Bronchial smooth muscle cell (primary cell): ENCODE measurements around the gene ITIH3. TPM values are rescaled to one million over a fixed set of nuclear protein-coding genes. Genes with fewer than 3 reads are reported as not detected.

Experiments used
- total RNA-seq: library from RNA; depleted of rRNA; stranded (reverse); fragments of >200 nt; gene quantifications from 2 replicates; pipeline ENCODE4 v1.2.1, GENCODE V29; 2014

The ITIH3 gene, protein sequence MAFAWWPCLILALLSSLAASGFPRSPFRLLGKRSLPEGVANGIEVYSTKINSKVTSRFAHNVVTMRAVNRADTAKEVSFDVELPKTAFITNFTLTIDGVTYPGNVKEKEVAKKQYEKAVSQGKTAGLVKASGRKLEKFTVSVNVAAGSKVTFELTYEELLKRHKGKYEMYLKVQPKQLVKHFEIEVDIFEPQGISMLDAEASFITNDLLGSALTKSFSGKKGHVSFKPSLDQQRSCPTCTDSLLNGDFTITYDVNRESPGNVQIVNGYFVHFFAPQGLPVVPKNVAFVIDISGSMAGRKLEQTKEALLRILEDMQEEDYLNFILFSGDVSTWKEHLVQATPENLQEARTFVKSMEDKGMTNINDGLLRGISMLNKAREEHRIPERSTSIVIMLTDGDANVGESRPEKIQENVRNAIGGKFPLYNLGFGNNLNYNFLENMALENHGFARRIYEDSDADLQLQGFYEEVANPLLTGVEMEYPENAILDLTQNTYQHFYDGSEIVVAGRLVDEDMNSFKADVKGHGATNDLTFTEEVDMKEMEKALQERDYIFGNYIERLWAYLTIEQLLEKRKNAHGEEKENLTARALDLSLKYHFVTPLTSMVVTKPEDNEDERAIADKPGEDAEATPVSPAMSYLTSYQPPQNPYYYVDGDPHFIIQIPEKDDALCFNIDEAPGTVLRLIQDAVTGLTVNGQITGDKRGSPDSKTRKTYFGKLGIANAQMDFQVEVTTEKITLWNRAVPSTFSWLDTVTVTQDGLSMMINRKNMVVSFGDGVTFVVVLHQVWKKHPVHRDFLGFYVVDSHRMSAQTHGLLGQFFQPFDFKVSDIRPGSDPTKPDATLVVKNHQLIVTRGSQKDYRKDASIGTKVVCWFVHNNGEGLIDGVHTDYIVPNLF
- total RNA-seq: not detected in 2 replicates

DNA sequence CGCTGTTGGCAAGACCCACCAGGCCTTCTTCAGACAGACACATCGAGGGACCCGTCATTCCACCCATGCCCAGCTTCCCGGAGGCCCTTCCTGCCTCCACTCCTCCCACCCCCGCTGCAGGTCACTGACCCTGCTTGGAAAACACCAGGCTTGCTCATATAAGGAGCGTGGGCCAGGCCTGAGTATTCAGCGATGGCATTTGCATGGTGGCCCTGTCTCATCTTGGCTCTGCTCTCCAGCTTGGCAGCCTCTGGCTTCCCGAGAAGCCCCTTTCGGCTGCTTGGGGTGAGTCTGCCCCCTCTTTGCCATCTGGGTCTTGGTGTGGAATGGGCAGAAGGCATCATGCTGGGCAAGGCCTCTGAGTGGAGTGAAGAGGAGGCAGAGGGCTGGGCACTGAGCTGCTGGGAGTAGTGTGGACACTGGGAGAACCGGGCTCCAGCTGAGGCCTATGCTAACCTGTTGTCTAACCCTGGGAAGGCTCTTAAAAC, at the start of gene ITIH3:
TSS of gene ITIH3 (plus strand) at position 185 of the 488 bp plus-strand sequence. CDS start at position 193, 8 bp downstream.

DNA sequence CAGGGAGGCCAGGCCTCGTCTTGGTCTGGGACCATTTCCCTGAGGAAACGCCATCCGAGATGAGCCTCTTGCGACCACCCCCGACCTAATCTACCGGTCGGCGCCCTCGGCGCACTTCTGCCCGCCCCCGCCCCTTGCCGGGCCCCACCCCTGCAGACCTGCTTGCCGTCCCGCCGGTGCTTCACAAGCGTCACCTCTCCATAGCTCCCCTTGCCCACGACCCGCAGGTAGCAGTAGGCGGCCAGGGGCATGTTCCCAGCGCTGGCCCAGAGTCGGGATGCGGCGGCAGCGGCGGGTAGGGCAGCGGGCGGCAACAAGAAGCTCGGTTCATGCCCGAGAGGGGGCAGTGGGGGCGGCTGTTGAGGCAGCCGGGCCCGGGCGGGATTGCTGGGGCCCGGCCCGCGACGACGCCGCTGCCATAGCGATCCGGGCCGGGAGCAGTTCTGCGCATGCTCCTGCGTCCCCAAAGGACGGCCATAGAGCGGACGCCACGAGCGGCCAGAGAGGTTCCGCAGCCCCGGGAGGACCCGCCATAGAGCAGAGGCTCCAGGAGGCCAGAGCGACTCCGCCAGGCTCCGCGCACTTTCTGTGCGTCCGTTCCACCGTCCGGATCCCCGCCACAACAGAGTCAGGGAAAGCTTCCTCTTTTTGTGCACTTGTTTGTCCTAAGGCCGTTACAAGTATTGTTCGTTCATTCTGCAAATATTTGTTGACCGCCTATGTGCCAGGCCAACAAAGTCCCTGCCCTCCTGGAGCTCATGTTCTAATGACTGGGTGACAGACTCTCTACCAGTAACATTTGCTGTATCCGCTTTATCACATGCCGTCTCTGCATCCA, 23.9 kb upstream of the ITIH3 start, which contains the start of gene NEK4:
TSS of gene NEK4 (minus strand) at position 445 of the 838 bp plus-strand sequence. CDS start at position 251, 194 bp downstream.

DNA sequence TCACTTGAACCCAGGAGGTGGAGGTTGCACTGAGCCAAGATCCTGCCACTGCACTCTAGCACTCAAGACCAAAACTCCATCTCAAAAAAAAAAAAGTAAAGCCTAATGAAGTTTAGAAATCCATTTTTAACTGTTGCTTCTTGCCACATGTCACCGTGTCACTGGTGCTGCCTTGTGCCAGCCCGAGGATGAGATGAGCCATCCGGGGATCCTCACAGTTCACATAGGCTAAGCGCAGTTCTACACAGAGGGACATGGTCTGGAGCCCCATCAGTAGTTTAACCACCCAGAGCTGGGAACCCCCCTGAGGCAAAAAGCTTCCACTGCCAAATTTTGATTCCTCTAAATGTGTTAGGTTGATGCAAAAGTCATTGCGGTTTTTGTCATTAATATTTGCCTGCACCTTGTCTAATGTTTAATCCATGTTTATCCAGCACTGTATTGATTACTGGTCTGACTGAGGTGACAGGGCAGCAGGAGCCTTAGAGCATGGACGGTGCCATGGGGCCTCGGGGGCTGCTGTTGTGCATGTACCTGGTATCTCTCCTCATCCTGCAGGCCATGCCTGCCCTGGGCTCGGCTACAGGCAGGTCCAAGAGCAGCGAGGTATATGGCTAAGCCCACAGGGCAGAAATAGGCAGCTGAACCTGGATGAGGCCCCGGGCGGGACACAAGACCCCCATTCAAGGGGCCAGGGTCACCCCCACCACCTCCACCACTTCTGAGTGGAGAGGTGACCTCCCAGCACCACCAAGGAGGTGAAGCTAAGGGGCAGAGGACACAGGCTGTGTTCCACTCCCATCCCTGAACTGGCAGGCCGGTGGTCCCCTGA, 17.3 kb upstream of the ITIH3 start, which contains the start of gene ITIH1:
TSS of gene ITIH1 (plus strand) at position 473 of the 832 bp plus-strand sequence. CDS start at position 490, 17 bp downstream.

DNA sequence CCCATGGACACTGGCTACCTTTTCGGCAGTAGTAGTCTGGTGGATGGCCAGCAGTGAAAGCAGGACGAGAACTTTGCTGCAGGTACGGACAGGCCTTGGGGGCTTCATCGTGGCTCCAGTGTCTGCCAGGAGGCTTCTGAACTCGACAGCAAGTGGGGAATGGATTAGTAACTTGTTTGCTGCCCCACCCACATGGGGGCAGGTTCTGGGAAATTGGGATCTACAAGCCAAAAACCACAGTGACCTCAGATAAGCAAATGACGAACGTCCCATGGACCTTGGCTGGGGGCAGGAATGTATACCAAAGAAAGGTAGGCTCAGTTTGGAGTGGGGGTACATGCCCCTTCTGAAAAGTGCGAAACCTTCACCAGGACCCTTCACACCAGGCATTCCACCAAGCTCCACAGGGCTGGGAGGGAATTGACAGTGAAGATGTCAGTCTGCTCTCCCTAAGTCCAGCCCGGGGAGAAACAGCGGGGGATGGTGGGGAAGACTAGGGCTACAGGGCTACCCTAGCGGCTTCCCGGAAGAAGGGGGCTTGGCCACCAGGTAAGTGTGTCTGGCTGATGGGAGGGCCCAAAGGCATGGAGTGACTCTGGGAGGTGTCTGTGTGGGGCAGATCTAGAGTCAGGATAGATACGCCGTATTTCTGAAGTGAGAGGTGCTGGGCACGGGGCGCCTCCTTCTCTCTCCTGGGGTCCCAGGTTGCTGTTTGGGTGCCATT, 36.1 kb downstream of the ITIH3 start, which contains the start of gene ITIH4:
TSS of gene ITIH4 (minus strand) at position 138 of the 724 bp plus-strand sequence. CDS start at position 108, 30 bp downstream.

DNA sequence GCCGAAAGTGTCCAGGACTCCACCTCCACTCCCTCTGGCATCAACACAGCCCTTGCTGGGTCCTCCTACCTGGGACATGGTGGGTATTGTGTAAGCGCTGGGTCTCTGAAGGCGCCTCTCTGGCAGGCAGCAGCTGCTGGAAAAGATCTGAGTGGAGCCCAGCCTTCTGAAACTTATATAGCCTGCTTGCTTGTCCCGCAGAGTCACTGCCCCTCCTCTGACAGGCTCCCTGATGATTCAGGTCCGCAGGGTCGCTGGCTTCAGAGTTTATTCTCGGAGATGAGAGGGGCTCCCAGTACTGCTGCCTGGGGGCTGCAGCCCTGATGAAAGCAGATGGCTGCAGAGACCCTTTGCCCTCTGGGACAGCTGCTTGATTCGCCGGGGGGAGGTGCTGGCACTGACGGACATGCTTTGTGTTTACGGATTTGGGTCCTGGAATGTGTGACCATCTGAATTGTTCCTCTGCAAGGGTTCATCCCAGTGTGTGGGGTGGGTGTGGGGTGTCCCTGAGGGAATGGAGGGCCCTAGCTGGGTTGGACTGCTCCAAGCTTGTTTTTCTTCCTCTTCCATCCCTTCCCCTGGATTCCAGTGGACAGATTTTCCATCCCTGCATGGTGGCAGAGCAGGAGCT, 40.4 kb downstream of the ITIH3 start, which contains the start of gene MUSTN1:
TSS of gene MUSTN1 (minus strand) at position 149 of the 631 bp plus-strand sequence. CDS start at position 78, 71 bp downstream.

Other genes starting within 250 kb of the ITIH3 start
- 45.9 and 46.1 TPM in 2 replicates for gene PBRM1, start 108.9 kb upstream of the ITIH3 start, total RNA-seq
- 51.2 and 58.6 TPM in 2 replicates for gene GNL3, start 108.8 kb upstream of the ITIH3 start, total RNA-seq
- 108 and 133 TPM in 2 replicates for gene GLT8D1, start 89.0 kb upstream of the ITIH3 start, total RNA-seq
- 24.3 and 33.9 TPM in 2 replicates for gene SPCS1, start 88.7 kb upstream of the ITIH3 start, total RNA-seq
- gene NEK4, start 23.9 kb upstream of the ITIH3 start, total RNA-seq: 11.7 and 23.4 TPM in 2 replicates
- not detected in 2 replicates for gene ITIH1, start 17.2 kb upstream of the ITIH3 start, total RNA-seq
- 1.7 and 3.0 TPM in 2 replicates for gene ITIH4, start 35.9 kb downstream of the ITIH3 start, total RNA-seq
- gene MUSTN1, start 40.2 kb downstream of the ITIH3 start, total RNA-seq: not detected in 2 replicates
- 8.0 and 10.3 TPM in 2 replicates for gene STIMATE, start 102.8 kb downstream of the ITIH3 start, total RNA-seq